ENCODE data around the gene NRG2.

NRG2 gene

GRCh38 chr5:139903450-139903794 lies 139.7 kb downstream of the NRG2 start:
- DNase-seq (ENCODE audit: low spot score): no peak

- no peak for DNase-seq (ENCODE audit: low spot score)
Measured at GRCh38 chr5:139901986-139902385, 141.1 kb downstream of the NRG2 start.

DNA sequence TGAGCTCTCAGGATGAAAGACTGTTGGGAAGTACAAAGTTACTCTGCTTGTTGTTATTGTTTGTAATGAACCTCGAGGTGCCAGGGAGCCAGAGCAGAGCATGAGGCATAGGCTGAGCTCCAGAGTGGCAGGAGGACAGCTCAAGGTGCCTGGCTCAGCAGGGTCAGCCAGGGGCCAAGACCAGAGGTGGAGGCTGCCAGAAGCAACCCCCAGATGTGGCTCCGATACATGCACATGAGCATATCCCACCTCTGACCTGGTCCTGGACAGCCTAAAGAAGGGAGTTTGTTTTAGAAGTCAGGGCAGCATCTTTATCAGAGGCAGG lies 141.9 kb downstream of the NRG2 start:
- no peak for DNase-seq (ENCODE audit: low spot score)

GRCh38 chr5:139900546-139901250 lies 142.4 kb downstream of the NRG2 start:
- no peak for DNase-seq (ENCODE audit: low spot score)

- no peak for DNase-seq (ENCODE audit: low spot score)
Measured at GRCh38 chr5:139898981-139899380, 144.1 kb downstream of the NRG2 start.

DNA sequence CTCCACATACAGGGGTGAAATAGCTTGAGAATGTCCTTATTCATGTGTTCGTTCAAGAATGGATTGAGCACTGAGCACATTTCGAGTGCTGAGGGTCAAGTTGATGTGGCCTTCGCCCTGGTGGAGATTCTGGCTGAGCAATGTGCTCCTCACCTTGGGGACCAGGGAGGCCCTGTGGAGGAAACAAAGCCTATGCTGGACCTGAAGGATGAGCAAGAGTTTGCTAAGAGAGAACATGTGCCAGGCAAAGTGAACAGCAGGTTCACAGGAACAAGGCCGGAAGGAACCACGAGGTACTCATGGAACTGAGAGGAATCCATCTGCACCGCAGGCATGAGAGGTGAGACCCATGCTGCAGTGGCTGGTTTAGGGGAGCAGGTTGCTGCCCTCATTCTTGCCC lies 145.1 kb downstream of the NRG2 start:
- DNase-seq (ENCODE audit: low spot score): no peak

DNA sequence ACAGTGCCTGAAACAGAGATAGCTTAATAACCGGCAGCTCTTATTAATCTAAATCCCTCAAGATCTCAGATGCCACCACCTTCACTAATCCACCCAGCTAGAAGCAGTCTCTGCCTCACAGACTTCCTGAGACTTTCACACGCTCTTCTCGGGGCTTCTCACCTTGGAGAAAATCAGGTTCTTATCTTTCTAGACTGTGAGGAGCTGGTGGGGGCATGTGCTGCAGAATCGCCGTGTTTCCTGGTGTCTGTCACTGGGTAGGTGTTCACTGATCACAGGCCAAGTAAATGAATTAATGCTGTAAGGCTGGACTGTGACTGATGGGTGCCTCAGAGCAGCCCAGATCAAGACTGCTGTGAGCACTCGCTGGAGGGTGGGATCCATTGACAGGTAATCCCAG lies 145.8 kb downstream of the NRG2 start:
- no peak for DNase-seq (ENCODE audit: low spot score)

DNA sequence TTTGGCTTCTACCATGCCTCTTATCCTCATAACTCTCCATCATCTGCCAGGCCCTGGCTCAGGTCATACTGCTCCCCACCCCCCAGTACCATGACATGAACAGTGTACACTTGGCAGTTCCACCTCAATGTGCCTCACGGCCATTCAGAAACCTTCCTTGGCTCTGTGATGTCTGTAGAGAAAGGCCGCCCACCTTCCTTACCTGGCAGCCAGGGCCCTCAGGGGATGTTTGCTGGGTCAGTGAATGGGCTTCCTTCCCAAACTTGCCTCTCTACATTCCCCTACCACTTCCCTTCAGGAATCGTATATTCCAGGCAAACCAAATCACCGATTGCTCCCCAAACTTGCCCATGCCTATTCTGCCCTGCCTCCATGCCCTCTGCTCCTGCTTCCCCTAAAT lies 146.4 kb downstream of the NRG2 start:
- no peak for DNase-seq (ENCODE audit: low spot score)

- DNase-seq (ENCODE audit: low spot score): no peak
Measured at GRCh38 chr5:139895647-139896046, 147.5 kb downstream of the NRG2 start.

DNA sequence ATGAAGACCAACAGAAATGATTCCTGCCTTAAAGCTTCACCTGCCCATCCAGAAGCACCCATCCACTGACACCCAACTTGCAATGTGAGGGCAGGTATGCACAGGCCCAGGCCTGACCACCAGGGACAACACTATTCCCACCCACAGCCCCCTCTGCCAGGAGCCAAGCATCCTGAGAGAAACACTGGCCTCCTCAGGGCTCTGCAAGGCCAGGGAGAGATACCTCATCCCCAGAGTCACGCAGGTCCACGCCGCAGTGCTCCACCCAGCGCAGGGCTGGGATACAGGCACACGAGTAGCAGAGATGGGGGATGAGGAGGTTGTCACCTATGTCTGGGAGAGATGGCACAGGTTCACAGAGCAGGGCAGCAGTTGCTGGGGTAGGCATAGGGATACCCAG lies 148.1 kb downstream of the NRG2 start:
- DNase-seq (ENCODE audit: low spot score): no peak

- no peak for DNase-seq (ENCODE audit: low spot score)
Measured at GRCh38 chr5:139893873-139894272, 149.2 kb downstream of the NRG2 start.

- DNase-seq (ENCODE audit: low spot score): no peak
Measured at GRCh38 chr5:139889410-139889809, 153.7 kb downstream of the NRG2 start.

DNA sequence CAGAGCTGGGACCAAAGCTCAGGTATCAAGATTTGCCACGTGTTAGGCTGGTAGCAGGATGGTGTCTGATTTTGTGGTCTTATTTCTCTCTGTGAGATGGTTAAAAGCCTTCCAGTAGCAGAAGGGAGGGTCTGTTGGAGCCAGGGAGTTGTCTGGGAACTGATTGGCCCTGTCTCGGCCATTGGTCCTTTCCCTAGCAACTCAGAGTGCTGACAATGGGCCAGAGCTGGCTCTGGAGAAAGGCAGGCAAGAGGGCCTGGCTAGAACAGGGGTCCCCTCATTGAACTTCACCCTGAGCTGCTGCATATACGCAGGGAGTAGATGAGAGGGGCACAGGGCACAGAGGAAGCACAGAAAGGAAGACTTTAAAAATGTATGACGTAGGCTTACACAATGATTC lies 154.7 kb downstream of the NRG2 start:
- no peak for DNase-seq (ENCODE audit: low spot score)

DNA sequence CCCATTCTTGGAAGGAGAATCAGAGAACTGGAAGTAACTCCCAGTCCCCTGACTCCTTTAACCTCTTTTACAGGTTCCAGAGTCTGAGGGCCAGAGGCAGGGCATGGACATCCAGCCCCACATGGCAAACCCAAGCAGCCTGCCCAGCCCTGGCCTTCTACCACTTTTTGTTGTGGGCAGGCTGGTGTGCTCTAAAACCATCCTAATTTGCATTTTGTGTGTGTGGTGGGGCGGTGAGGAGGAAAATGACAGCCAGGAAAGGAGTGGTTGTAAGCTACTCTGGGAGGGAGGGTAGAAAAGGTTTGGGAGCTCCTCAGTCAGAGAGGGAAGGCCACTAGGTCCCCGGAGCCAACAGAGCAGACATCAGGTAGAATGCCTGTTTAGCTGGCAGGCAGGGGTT lies 156.9 kb downstream of the NRG2 start:
- DNase-seq (ENCODE audit: low spot score): no peak

GRCh38 chr5:139885857-139886208 lies 157.3 kb downstream of the NRG2 start:
- no peak for DNase-seq (ENCODE audit: low spot score)

DNA sequence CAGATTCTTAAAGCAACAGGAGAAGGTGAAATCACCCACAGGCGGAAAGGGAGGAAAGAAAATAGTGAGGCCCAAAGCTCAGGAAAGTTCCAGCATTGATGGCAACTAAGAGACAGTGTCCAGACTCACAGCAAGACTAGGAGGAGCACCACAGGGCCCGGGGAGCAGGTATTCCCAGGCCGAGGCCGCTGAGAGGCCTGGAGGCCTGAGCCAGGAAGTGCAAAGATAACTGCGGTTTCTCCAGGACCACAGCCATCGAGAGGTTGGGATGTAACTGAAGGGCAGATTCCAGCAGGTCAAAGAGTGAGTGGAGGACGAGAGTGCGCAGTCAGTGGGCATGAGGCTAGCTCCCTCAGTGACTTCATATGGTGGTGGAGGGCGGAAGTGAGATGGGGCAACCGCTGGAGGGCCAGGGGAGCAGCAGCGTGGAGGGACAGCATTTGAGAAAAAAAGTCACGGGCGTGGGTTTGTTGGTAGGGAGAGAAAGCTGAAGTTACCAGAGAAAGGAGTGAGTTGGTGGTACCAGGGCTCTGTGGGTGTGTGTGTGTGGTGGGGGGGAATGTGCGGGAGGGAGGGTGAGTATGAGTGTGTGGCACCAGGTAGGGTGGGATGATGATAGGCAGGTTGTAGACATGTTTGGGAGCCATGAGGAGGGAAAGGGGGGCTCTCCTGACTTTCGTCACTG lies 157.8 kb downstream of the NRG2 start:
- no peak for DNase-seq (ENCODE audit: low spot score)

DNA sequence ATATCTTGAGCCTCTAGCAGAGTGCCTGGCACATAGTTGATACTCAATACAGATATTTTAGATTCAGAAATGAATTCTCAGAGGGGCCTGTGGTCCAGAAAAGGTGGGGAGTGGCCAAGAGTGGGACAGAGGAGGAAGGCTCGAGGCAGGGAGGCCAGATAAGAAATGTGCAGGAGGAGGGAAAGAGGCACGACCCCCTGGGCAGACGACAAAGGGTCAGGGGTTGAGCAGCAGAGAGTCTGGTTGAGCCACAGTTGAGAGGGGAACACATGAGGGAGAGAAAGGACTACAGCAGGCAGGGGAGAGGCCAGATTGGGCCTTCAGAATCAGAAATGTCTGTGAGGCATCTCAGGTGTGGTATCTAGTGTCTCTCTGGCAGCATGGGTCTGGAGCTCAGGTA lies 158.4 kb downstream of the NRG2 start:
- DNase-seq (ENCODE audit: low spot score): no peak

DNA sequence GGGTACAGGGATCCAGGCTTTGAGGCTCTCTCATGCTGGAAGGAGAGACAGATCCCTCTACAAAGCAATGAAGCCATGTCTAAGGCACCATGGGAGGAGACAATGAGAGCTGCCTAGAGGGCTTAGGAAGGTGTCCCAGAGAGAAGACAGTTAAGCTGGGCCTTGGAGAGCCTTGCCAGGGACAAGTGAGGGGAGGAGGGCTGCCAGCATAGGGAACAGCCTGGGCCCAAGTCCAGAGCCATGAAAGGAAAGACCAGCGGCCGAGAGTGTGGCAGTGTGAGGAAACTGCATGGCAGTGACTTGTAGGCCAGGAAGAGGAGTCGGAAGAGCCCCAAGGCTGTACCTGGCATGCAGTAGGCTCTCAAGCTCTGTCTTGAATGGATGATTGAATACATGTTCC lies 159.0 kb downstream of the NRG2 start:
- DNase-seq (ENCODE audit: low spot score): no peak

- DNase-seq (ENCODE audit: low spot score): no peak
Measured at GRCh38 chr5:139882961-139883539, 160.0 kb downstream of the NRG2 start.

- no peak for DNase-seq (ENCODE audit: low spot score)
Measured at GRCh38 chr5:139882316-139882715, 160.8 kb downstream of the NRG2 start.

DNA sequence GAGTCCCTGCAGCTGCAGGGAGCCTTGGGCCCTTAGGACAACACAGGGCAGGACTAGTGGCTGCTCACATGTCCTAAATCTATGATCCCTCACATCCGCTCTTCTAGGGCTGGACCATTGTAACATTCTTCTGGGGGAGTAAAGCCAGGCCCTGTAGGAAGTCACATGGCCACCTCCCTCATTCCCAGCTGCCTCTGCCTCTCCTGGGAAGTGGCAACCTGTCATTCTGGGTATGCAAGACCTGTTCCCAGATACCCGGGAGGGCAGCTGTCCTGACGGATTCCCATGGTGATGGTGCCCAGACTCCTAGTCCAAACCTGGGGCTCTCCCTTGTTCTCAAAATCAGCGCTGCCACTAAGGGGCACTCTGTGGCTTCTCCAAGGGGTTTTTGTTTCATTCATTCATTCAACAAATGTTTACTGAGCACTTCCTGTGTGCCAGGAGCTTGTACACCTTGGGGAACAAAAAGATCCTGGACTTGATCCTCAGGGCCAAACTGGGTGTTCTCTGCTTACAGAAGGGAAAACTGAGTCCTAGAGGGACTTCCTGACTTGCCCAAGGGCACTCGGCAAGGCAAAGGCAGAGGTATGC lies 161.9 kb downstream of the NRG2 start:
- DNase-seq (ENCODE audit: low spot score): no peak

- no peak for DNase-seq (ENCODE audit: low spot score)
Measured at GRCh38 chr5:139880416-139881142, 162.5 kb downstream of the NRG2 start.

GRCh38 chr5:139878093-139878492 lies 165.0 kb downstream of the NRG2 start:
- no peak for DNase-seq (ENCODE audit: low spot score)
